WI38 (cell line): ENCODE results near the gene FANCI.

Experiments used
- H3K4me3 ChIP-seq: 2 replicates; pipeline ENCODE4 v1.5.1; 2011; ENCODE audit warnings: low read depth, mild to moderate bottlenecking, control low read depth, low read length
- CTCF ChIP-seq: IDR thresholded peaks from 2 replicates; pipeline ENCODE4 v1.5.1; 2012; ENCODE audit warnings: low read depth, mild to moderate bottlenecking, control low read depth, low read length

The FANCI gene

GRCh38 chr15:89356634-89357298 lies 113.0 kb downstream of the FANCI start:
- peak; percentile 22; the same call in 1 of the 2 replicates for TF ChIP-seq CTCF
- H3K4me3 ChIP-seq: no peak overlapping the region

GRCh38 chr15:89358435-89358754 lies 114.6 kb downstream of the FANCI start:
- no peak for TF ChIP-seq CTCF

GRCh38 chr15:89358755-89359439 lies 115.1 kb downstream of the FANCI start:
- peak overlapping the region; percentile 49 for H3K4me3 ChIP-seq
- peak; percentile 89 for TF ChIP-seq CTCF

More at GRCh38 chr15:89358435-89358754, 114.6 kb downstream of the FANCI start:
- H3K4me3 ChIP-seq: peak overlapping the region; percentile 49

- no peak overlapping the region for H3K4me3 ChIP-seq
- TF ChIP-seq CTCF: no peak
These were observed 115.9 kb downstream of the FANCI start for GRCh38 chr15:89359471-89360293.

GRCh38 chr15:89360294-89360971 lies 116.7 kb downstream of the FANCI start:
- H3K4me3 ChIP-seq: no peak overlapping the region
- TF ChIP-seq CTCF: no peak

GRCh38 chr15:89361451-89362202 lies 117.8 kb downstream of the FANCI start:
- H3K4me3 ChIP-seq: no peak overlapping the region
- no peak for TF ChIP-seq CTCF
